ENCODE results near the gene SLFN12L.
"Not testable (repeated sequence)": the region's sequence is repeated elsewhere in the genome, so short reads cannot be mapped to it uniquely, and the experiment has no call there.

Gene SLFN12L
- 308 to 435 reads per million in 2 donors for total RNA-seq

DNA sequence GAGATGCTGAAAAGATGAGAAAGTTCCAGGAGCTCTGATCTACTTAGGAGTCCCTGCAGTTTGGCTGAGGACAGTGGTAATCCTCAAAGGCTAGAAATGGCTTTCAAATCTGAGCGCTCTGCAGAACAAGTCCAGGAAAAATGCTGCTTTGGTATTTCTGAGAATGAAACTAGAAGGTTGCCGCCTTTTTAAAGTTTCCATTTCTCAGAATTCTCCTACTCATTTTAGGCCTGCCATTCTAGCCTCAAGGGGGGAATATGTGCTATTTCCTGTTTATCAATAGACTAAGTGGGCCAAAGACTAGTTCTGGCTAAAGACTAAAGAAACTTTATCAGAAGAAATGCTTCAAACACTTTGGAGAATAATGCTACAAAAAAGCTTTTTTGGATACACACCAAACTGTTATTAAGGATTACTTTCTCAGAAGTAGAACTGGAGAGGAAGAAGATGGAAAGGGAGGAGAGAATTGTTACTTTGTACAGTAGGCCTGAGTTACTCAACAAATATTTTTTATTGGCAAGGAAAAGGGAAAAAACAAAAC is at the start of gene SLFN12L:
TSS of gene SLFN12L (minus strand) at position 78 of the 541 bp plus-strand sequence. CDS start 15,314 bp downstream, outside the sequence.
- DNase-seq = no peak

DNA sequence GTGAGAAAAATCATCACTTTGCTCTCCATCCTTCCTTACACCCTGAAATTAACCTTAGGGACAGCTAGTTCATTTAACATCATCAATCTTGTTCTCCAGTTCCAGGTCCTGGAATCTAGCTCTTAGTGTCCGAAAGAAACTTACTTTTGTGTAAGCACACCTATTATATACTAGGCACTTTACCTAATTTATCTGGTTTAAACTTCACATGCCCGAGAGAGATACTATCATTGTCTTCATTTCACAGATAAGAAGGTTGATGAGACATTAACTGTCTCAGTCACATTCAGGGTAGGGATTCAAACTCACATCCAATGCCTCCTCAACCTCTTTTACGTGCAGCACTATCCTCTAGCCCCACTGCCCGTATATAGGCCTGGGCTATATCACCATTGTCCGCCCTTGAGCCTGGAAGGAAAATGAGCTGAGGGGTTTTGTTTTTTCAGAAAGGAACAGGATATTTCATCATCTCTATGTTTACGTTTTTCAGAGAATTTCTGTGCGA is 49.1 kb upstream of the SLFN12L start:
- DNase-seq = no peak

DNA sequence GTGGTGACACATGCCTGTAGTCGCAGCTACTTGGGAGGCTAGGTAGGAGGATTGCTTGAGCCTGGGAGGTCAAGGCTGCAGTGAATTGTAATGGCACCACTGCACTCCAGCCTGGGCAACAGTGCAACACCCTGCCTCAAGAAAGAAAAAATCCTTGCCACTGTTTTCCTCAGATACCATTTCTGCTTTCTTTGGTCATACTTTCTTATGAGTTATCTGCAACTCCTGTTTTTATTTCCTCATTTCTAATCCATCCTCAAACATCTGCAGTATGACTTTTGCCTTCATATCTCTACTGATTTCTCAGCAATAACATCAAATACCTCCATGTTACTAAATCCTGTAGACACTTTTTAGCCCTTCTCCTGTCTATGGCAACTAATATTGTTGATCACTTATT is 46.6 kb upstream of the SLFN12L start:
- no peak for DNase-seq

DNA sequence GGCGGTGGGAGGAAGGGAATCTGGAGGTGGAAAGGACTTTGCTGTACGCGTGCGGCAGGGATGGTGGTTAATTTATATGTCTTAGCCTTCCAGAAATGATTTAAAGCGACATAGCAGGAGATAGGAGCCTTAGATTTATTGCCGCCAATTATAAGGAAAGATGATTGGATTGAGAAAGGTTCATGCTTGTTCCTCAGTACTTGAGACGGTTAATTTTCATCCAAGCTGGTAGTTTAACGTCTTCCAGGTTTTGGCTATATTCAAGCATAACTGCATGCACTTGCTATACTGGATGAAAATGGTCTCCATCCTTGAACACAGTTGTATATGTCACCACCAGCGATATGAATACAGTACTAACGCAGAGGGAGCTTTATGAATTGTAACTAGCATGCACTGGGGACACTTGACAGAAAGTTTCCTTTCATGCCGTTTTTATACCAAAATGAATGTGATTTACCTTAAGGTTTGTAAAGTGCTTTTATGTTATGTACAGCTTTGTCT is 41.5 kb upstream of the SLFN12L start:
- no peak for DNase-seq

DNA sequence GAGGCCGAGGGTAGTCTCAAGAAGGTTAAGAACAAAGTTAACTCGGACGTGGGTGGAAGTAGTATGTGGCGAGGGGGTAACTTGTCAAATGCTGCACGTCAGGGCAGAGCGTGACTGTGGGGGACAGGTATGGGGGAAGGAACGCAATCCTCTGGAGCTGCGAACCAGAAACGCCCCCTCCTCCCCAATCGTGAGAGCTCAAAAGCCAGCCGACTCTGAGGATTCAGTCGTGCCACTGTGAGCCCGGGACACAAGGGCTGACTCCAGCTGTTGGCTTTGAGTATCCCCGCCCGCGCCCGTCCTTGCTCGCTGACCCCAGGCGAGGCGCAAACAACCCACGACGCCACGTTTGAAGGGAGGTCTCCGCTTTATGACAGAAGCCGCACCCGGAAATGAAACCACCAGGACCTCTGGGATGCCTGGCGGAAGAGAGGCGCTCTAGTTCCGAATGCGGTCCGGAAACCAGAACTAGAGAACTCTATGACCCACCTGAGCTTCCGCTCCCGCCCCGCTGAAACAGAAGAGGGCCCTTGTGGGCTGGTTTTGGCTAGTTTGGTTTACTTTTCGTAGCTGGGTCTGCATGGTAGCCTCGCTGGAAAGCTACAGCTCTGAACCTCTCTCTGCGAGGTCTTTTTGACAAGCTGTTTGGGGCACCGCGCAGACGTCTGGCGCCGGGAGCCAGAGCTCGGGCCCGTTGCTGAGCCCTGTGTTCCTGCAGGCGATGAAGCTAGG is 40.9 kb upstream of the SLFN12L start, which contains the start of gene PEX12:
TSS of gene PEX12 (minus strand) at position 375 of the 732 bp plus-strand sequence. CDS start 550 bp downstream, outside the sequence.
- peak; percentile 37 for DNase-seq

DNA sequence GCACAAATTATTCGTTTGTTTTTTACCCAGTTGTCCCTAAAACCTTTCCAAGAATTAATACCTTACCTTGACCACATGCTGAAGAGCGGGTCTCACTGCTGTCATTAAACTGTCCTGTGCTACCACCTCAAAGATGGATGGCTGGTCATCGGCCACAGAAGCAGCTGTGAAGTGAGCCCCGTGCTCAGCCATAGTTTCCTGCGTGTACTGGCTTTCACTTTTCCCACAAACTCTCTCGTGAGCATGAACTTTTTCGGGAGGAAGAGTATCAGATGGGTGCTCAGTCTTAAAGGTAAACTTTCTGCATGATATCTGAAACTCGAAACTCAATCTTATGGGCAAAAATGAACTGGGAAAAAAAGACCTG is 40.3 kb upstream of the SLFN12L start:
- no peak for DNase-seq

DNA sequence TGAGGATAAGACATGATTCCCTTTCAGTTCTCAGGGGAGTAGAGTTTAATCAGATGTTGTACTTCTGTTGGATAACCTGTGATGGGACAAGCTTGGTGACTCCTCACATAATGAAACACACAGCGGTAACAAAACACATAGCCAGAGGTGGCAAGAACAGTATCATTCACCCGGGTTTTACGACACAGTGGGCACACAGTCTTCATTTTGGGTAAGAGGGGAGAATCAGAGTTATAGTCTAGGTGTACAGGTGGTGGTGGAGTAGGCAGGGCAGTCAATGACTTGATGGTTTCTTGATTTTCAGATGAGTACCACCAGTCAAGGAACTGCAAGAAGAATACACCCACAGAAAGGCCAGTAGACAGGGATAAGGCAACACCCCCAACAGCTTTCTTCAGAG is 38.3 kb upstream of the SLFN12L start:
- no peak for DNase-seq

DNA sequence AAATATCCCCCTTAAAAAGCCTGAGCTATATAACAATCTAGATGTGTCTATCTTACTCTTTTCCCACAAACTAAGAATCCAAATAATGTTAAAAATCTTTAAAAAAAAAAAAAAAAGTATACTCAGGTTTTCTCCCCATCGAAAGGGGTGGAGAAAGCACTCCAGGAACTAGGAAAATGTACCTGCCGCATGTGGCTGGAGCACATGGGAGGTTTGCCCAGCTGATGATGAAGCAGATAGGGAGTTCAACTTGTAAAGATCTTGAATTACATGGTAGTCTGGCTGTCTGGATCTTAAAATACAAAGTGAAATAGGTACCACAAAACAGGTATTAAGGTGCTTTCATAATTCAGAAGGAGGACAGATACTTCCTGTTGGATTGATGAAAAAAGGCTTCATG is 31.9 kb upstream of the SLFN12L start:
- DNase-seq = no peak

DNA sequence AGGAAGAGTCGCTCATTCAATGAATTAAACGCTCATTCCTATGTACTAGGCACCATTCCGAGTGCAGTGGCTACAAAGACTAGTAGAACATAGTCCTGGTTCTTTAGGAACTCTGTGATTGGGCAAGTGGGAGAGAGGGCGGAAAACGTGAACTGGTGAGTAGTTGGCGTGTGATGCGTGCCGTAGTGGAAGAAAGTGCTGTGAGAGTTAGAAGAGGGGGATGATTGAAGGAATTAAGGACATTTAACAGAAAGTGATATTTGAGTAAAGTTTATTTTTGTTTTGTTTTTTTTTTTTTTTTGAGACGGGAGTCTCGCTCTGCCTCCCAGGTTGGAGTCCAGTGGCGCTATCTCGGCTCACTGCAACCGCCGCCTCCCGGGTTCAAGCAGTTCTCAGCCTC is 31.1 kb upstream of the SLFN12L start:
- no peak for DNase-seq

DNA sequence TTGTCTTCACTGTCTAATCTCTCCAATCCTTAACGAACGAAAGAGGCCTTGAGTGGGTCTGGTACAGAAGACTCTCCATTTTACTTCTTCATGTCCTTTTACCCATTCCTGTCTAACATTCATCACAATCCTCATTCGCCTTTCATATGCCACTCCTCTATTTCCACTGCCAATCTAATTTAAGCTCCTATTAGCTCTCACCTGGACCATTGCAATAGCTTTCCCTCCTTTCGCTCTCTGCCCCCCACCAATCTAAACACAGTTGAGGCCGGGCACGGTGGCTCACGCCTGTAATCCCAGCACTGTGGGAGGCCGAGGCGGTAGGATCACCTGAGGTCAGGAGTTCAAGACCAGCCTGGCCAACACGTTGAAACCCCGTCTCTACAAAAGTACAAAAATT is 29.5 kb upstream of the SLFN12L start:
- DNase-seq = no peak

DNA sequence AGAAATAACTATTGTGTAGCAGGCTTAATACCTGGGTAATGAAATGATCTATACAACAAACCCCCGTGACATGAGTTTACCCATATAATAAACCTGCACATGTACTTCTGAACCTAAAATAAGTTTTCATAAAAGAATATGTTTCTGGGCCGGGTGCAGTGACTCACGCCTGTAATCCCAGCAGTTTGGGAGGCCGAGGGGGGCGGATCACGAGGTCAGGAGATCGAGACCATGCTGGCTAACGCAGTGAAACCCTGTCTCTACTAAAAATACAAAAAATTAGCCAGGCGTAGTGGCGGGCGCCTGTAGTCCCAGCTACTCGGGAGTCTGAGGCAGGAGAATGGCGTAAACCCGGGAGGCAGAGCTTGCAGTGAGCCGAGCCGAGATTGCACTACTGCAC is 25.7 kb upstream of the SLFN12L start:
- DNase-seq = not testable (repeated sequence)

DNA sequence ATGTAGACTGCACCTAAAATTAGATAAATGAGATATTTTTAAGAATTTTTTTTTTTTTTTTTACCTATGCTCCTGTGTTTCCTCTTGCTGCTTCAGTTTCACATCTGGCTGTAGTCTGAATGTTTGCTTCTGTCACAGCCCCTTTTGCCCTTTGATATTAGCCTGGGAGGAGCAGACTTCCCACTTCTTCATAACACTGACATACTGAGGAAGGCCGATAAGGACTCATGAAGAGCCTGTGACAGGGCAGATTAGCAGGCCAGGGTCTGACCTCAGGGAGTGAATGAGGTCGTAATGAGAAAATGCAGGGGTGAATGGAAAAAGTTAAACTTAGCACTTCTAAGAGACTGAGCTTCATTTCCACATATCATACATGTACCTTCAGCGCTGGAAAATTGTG is 23.2 kb upstream of the SLFN12L start, which contains the start of gene SLFN14:
TSS of gene SLFN14 (minus strand) at position 117 of the 400 bp plus-strand sequence. CDS start 2,757 bp downstream, outside the sequence.
- DNase-seq = no peak

DNA sequence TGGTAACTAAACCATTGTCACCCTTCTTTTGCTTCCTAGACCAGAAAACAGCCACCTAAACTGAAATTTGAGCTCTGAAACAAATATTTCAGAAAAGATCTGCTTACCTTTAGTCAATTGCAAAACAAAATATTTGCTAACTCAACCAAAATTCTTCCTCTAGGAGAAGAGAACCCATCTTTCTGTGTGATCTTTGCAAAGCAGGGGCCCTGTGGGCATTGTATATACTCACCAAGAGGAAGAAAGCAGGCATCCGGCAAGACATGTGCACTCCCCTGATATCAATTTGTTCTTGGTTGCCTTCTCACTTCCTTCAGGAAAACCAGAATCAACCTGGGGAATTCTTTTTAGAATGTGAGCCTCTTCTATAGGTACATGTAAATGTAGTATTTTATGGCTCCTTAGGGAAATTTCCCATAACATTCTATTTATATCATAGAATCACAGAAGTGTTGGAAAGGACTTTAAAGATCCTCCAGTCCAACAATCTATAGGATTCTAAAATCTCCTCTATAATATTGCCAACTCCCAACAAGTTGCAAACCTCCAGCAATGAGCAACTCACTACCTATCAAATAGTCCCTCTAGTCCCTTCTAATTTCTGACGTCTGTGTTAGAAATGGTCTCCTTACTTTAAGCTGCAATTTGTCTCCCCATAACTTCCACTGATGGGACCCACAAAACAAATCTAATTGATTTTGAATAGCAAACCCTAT is 22.2 kb upstream of the SLFN12L start:
- no peak for DNase-seq

DNA sequence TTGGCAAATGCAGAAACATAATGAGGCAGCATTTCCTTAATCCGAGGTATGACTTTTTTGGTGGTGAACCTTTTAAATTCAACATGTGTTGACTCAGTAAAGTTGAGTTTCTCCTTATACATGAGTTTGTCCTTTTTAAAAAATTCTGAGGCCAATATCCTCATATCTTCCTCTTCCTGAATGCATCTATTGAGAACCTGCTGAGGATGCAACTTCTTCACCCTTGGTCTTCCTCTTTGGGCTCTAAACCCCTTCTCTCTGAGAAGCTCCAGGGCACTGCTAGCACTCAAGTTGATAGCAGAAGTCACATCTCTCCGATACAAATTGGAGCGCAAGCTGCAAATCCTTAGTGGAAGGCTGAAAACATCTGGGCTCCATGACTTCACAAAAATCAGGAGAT is 19.9 kb upstream of the SLFN12L start:
- DNase-seq = no peak

DNA sequence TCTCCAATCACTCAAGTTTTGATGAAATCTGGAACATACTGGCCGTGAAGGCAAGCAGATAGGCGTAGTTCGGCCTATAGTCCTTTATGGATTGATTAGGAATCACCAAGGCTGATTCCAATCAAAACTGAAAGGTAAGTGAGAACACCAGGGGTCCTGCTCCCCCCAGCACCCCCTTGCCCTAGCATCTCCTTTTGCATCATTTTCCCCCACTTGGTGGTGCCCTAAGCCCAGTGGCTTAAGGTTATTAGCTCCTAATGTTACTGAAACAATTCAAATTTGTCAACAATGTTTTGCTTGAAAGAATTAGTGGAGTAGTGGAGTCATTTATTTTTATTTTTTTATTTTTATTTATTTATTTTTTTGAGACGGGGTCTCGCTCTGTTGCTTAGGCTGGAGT is 18.2 kb upstream of the SLFN12L start:
- DNase-seq = no peak

DNA sequence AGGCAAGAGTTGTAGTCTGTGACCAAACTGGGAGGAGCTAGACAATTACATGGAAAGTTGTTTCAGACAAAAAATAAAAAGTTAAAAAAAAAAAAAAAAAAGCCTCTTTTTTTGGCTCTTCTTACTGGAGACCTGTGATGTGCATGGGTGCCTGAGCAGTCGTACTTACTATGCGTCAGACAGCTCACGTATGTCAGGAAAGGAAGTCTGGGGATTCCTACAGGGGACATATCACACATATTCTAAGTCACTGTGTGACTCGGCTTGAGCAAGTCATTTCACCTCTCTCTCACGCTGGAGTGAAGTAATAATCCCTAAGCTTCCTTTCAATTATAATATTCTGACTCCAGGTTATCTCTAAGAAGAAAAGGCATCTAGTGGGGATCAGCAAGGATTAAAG is 17.2 kb upstream of the SLFN12L start:
- no peak for DNase-seq

DNA sequence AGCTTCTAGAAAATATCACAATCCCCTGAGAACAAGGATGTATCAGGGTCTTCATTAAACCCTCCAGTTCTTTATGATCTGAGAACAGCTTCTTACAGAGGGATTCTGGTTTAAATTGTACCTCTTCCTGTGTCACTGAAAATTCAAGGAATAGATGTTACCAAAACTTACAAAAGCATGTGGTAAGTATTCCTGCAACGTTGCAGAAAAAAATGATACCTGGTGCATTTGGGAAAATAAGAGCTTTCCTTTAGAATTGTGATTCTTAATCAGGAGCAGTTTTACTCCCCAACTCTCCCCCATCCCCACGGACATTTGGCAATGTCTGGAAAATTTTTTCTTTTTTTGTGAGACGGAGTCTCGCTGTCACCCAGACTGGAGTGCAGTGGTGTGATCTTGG is 15.8 kb upstream of the SLFN12L start:
- DNase-seq = no peak

DNA sequence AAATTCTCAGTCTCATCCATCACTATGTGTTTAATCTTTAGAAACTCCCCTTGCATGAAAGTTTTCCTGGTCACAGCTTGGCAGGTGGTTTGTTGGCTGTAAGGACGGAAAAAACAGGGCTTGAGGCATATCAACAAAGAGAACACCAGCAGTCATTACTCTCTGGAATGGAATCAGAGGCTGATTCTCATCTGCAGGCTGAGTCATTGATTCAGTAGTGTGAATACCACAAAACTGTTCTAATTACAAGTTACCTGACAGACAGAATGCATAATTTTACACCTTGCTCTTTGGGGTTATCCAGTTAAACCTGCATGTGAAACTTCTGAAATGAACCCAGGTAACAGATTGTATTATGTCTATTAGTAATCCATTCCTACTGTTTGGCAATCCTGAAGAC is 11.5 kb upstream of the SLFN12L start:
- DNase-seq = no peak

DNA sequence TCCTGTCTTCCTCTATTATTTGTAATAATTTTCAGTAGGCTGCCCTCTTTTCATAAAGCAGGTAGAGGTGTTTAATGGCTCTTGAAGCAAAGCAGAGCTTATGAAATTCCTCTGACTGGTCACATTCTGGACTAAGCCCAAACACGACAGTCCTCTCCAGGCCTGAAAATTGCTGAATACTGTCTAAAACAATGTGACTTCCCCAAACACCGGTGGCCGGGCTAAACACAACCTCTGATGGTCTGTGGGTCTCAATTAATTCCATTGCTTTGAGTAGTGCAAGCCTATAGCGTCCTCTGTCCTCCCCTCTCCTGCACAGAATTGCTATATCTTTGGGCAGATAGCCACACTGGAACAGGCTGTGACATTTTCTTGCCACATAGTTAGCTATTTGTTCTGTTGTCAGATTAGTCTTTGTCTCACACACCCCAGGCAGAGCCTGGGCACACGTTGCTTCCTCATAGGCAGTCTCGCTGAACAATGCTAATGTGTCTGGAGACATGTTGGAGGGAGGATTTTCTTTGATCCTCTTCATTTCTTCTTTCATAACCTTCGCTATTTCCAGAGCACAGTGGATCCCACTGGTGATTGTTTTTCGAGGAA is 10.8 kb upstream of the SLFN12L start:
- no peak for DNase-seq

DNA sequence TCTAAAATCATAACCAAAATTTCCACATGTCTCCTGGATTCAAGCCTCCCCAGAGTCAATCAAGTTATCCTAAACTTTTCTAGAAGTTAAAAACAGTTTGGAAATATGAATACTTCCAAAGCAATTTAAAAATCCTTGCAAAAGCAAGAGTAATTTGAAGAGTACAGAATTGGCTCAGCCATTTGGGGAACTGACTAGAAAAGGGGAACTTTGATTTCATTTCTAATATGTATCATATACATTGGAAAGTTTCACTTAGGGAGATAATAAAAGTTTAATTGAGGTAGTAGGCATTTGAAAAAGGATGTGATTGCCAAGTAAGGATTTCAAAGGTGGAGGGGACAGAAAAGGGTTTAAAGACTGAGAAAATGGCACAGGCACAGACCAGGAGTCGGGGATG is 9.0 kb upstream of the SLFN12L start:
- DNase-seq = no peak

DNA sequence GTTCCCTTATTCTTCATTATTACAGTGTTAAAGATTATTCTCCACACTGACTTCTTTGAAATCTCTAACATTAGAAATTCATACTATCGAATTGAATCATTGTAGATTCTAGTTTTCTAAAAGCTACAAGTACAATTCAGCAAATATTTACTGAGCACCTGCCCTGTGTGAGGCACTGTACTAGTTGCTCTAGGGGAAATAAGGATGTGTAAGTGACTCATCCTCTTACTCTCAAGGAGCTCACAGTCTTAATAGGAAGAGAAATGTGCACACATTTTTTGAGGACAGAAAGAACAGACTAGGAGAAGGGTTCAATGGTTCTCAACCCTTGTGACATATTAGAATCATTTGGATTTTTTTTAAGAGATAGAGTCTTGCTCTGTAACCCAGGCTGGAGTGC is 7.7 kb upstream of the SLFN12L start:
- no peak for DNase-seq

DNA sequence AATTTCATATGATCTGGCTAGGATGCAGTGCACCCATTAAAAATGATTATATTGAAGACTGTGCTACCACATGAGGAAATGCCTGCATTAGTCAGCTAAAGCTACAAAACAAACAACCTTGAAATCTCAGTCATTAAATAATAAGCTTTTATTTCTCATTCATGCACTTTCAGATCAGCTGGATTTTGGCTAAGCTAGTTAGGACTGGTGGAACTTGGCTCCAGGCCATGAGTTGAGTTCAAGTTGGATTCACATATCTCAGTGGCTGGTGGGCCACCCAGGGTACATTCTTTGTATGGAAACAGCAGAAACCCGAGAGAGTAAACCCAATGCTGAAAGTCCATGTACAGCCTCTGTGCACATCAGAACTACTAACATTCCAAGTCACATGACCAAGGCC is 6.4 kb upstream of the SLFN12L start:
- DNase-seq = no peak

DNA sequence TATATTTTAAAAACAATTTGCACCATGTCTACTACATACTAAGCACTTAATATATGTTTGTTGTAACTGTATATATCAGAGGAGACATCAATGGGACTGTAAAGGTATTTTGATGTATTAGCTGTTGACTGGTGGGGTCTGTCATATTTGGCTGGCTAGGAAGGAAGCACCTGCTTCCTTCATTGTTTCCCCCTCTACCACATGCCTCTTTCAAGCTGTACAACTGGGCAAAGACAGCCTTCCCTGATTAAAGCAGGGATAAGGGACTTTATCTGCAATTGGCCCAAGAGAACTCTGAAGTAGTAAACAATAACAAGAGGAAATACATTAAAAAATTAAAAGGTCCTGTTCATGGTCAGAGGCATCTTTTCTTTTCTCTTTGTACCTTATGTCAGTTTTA is 5.5 kb upstream of the SLFN12L start:
- no peak for DNase-seq

Measured in activated gamma-delta T cell (primary cell).